LNCAP (cell line): ENCODE data around the gene ZBTB6.

Experiments used
- CTCF ChIP-seq: fragments of 450-650 bp; IDR thresholded peaks from 2 replicates; pipeline ENCODE4 v1.5.1; 2017; ENCODE audit warnings: mild to moderate bottlenecking

Gene ZBTB6

GRCh38 chr9:122883125-122883524 is 30.0 kb downstream of the ZBTB6 start:
- no peak for TF ChIP-seq CTCF

- TF ChIP-seq CTCF, result no peak
These were observed 33.7 kb downstream of the ZBTB6 start for GRCh38 chr9:122879443-122879842.

- no peak for TF ChIP-seq CTCF
These were observed 37.6 kb downstream of the ZBTB6 start for GRCh38 chr9:122875523-122875922.

GRCh38 chr9:122866079-122866478 is 47.0 kb downstream of the ZBTB6 start:
- no peak for TF ChIP-seq CTCF

- TF ChIP-seq CTCF, result no peak
These were observed 47.8 kb downstream of the ZBTB6 start for GRCh38 chr9:122865300-122865699.

- no peak for TF ChIP-seq CTCF
These were observed 49.7 kb downstream of the ZBTB6 start for GRCh38 chr9:122863407-122863806.

- no peak for TF ChIP-seq CTCF
These were observed 52.6 kb downstream of the ZBTB6 start for GRCh38 chr9:122860319-122861142.
